ENCODE measurements around the gene CDK16.

GRCh38 chrX:47174376-47174775, 44.1 kb upstream of the CDK16 start:
- TF ChIP-seq CTCF (IDR thresholded peaks at IDR 0.05) (no peak), POLR2A (IDR thresholded peaks at IDR 0.05) (no peak)

Data from suprapubic skin (tissue), 3 donors.